OCI-LY3 (cell line): ENCODE results near the gene RNASE12.

Experiments used
- EZH2phosphoT487 ChIP-seq: fragments of 200-600 bp; shearing (Covaris generic); IDR thresholded peaks from 2 replicates; pipeline ENCODE4 v1.6.1; 2018; ENCODE audit warnings: antibody characterized with exemption, mixed run types, low read depth
- TF ChIP-seq, protein P1 (sequence below): fragments of 200-600, 300-600 bp; sonication (generic); IDR thresholded peaks from 2 replicates; pipeline ENCODE4 v1.5.1; 2014; ENCODE audit warnings: antibody characterized with exemption, low read length, low read depth

DNA sequence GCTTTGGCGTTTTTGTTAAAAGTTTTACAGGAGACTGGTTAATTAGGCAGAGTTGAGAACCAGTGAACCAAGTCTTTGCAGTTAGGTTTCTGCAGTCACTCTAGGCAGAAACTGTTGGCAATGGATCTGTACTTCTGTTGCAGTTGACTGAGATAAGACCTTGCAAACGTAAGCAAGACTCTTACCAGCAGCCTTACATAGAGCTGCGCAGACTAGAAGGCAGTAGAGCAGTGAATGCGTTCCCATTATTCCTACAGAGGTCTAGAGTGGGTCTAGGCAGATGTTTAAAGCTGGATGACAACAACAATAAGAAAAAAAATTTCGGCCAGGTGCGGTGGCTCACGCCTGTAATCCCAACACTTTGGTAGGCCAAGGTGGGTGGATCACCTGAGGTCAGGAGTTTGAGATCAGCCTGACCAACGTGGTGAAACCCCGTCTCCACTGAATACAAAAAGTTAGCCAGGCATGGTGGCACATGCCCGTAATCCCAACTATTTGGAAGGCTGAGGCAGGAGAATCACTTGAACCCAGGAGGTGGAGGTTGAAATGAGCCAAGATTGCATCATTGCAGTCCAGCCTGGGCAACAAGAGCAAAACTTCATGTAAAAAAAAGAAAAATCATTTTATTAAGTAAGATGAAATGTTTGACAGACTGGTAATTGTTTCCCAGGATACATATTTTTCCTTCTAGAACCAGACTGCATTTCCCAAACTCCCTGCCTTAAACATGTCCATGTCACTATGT is 42.6 kb downstream of the RNASE12 start:
- TF ChIP-seq, protein P1, sequence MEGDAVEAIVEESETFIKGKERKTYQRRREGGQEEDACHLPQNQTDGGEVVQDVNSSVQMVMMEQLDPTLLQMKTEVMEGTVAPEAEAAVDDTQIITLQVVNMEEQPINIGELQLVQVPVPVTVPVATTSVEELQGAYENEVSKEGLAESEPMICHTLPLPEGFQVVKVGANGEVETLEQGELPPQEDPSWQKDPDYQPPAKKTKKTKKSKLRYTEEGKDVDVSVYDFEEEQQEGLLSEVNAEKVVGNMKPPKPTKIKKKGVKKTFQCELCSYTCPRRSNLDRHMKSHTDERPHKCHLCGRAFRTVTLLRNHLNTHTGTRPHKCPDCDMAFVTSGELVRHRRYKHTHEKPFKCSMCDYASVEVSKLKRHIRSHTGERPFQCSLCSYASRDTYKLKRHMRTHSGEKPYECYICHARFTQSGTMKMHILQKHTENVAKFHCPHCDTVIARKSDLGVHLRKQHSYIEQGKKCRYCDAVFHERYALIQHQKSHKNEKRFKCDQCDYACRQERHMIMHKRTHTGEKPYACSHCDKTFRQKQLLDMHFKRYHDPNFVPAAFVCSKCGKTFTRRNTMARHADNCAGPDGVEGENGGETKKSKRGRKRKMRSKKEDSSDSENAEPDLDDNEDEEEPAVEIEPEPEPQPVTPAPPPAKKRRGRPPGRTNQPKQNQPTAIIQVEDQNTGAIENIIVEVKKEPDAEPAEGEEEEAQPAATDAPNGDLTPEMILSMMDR = no peak
- no peak for TF ChIP-seq EZH2phosphoT487
